HG02852 (cell line): ENCODE measurements around the gene FAM83E.

ENCODE experiments used
- ATAC-seq: cut with Tn5 transposase; IDR thresholded peaks from one replicate; pipeline ENCODE4 v1.9.1; 2021; ENCODE audit warnings: mild to moderate bottlenecking, moderate library complexity; ENCODE audit not compliant: unreplicated experiment

Gene FAM83E

DNA sequence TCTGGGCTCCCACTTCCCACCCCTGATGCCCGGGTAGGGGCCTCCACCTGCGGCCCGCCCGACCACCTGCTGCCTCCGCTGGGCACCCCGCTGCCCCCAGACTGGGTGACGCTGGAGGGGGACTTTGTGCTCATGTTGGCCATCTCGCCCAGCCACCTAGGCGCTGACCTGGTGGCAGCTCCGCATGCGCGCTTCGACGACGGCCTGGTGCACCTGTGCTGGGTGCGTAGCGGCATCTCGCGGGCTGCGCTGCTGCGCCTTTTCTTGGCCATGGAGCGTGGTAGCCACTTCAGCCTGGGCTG, 14.4 kb upstream of the FAM83E start:
- ATAC-seq: no peak

DNA sequence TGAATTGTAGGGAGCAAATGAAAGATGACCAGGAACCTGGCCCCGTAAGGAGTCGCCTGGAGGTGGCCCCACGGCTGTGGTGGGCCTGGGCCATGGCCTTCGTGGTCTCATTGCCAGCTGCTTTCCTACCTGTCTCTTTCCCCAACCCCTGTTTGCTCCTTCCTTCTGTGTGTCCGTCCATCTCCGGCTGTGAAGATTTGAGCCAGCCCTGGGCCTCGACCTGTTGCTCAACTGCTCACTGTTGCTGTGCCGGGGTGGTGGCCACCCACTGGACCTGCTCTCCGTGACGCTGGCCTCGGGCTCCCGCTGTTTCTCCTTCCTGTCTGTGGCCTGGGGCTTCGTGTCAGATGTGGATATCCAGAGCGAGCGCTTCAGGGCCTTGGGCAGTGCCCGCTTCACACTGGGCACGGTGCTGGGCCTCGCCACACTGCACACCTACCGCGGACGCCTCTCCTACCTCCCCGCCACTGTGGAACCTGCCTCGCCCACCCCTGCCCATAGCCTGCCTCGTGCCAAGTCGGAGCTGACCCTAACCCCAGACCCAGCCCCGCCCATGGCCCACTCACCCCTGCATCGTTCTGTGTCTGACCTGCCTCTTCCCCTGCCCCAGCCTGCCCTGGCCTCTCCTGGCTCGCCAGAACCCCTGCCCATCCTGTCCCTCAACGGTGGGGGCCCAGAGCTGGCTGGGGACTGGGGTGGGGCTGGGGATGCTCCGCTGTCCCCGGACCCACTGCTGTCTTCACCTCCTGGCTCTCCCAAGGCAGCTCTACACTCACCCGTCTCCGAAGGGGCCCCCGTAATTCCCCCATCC, 13.8 kb upstream of the FAM83E start:
- no peak for ATAC-seq

DNA sequence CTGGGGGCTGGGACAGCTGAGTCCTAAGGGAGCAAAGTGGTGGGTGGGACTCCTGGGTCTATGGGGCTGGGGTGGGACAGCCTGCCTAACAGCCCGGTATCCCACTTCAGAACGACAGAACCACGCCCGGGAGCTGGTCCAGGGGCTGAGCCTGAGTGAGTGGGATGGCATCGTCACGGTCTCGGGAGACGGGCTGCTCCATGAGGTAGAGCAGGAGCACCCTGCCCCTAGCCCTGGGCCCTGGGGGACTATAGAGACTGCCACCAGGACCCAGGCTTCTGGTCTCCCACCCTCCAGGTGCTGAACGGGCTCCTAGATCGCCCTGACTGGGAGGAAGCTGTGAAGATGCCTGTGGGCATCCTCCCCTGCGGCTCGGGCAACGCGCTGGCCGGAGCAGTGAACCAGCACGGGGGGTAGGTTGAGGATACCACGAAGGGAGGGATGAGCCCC, 13.0 kb upstream of the FAM83E start:
- no peak for ATAC-seq

DNA sequence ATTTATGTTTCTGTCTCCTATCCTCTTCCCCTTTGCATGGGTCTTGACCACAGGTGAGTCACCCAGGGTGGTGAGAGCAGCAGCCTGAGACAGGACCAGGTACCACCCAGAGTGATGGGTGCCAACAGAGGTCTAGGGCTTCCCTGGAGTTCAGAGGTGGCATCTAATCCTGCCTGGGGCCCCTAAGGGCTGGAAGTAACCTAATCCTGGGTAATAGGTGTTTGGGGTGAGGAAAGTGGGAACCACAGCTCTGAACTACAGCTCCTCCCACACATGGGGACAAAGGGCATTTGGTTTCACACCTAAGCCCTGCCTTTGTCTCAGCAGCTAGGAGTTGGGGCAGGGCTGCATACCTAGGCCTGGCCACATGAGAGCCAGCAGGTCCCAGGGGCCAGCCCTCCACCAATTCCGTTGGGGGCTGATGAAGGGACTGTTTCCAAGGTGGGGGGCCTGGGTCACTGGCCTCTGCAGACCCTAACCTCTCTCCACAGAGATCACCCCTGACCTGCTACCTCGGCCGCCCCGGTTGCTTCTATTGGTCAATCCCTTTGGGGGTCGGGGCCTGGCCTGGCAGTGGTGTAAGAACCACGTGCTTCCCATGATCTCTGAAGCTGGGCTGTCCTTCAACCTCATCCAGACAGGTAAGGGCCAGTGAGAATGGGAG, 12.5 kb upstream of the FAM83E start:
- ATAC-seq: no peak

DNA sequence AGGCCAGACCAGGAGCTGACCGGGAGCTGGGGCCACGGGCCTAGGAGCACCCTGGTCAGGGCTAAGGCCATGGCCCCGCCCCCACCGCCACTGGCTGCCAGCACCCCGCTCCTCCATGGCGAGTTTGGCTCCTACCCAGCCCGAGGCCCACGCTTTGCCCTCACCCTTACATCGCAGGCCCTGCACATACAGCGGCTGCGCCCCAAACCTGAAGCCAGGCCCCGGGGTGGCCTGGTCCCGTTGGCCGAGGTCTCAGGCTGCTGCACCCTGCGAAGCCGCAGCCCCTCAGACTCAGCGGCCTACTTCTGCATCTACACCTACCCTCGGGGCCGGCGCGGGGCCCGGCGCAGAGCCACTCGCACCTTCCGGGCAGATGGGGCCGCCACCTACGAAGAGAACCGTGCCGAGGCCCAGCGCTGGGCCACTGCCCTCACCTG, 11.0 kb upstream of the FAM83E start:
- ATAC-seq: no peak

DNA sequence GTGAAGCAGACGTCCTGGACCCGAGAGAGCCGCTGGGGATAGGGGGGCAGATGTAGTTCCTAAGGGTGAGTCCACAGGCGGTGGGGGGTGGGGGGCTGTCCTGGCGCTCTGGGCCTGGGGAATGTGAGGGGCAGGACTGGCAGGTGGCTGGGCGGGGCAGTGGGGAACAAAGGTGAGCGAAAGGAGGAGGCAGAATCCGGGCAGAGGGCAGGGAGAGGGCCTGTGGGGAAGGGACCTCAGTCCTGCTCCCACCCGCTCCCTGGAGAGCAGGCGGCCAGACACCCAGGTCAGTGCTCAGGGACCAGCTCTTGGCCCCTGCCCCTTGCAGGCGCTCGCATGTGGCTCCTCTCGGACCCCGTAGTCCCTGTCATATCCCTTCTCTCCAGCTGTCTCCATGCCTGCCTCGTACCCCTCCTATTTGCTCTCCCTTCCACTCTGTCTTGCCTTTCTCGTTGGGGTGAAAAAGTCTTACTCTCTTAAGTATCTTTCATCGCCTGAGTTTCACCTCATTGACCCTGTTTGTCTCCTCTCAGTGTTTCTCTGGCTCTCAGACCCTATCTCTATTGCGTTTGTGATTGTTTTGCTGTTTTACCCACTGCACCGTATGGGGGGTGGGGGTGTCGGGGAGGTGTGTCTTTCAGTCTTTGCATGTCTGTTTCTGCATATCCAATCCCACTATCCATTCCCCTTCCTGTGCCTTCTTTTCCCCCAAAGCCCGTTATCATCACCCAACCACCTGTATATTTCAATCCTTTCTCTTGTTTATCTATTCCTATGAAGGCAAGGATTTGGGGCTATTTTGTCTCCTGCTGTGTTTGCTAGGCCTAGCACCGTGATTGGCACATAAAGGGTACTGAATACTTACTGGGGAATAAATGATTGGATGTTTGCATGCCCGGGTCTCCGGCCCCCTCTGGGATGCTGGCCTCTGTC, 10.2 kb upstream of the FAM83E start:
- no peak for ATAC-seq

DNA sequence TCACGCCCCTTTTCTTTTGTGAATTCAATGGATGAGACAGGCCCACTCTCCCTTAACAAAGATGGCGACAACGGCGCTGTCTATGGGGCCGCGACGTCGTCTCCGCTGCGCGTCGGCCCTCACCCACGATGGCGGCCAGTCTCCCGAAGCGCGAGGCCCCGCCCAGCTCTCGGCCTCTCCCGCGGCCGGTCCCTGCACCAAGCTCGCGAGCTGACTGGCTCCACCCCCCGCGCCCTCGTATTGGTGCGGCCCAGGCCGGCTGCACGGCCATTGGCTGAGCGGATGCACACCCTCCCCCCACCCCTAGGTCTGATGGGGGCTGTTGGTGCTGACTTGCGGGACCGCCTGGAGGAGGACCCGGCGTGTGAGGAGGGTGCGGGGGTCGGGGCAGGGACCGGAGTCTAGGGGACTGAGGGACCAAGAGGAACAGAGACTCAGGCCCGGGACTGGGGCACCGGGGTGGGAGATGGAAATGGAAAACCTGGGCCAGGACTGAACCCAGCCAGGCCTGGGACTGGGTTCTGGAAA, 9.3 kb upstream of the FAM83E start:
- peak; percentile 64 for ATAC-seq

DNA sequence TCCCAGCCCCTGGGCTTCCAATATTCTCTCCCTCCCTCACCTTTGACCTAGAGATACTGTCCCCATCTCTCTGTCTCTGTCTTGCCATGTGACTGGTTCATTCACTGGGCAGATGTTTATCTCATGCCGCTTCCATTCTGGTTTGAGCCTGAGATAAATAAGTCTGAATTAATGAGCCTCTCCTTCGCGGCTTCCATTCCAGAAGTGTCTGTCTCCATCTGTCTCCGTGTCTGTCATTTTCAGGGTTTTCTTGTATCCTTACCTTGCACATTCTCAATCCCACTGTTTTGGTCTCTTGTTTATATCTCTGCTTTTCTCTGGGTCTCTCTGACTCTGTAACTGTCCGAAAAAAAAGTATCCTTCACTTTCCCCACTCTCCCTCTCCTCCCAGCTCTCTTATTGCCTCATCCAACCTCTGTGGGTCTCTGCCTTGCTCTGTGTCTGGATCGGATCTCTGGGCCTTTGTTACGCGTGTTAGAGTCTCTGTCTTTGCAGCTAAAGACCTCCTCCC, 8.7 kb upstream of the FAM83E start:
- ATAC-seq: no peak

DNA sequence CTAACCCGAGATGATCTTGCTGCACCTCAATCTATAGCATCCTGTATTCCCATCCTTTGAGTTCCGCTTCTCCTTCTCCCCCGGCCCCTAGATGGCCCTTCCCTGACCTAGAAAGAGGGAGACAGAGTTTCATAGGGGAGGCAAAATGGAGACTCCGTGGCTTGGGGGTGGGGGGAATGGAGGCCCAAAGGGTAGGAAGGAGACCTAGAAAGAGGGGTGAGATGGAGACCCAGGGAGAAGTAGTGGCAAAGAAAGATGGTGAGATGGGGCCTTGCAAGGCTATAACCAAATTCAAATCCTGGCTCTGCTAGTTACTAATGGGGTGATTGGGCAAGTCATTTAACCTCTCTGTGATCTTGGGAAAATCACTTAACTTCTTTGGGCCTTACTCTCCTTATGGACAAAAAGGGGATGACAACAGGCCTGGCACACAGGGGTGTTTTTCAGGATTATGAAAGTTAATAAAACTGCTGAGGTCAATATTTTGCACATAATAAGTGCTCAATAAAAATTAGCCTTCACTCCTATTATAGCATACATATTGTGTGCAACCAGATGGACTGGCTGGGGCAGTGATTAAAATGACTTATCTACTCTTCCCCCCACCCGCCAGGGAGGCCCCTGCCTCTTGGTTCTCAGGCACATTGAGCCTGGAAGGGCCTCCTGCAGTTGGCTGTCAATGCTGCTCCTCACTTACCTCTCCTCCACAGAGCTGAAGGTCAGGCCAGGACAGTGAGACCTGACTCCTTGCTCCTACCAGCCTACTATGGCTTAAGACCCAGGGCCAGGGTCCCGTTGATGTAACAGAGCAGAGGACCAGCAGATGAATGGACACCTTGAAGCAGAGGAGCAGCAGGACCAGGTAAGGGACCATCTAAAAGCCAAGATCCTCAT, 5.1 kb upstream of the FAM83E start:
- no peak for ATAC-seq

DNA sequence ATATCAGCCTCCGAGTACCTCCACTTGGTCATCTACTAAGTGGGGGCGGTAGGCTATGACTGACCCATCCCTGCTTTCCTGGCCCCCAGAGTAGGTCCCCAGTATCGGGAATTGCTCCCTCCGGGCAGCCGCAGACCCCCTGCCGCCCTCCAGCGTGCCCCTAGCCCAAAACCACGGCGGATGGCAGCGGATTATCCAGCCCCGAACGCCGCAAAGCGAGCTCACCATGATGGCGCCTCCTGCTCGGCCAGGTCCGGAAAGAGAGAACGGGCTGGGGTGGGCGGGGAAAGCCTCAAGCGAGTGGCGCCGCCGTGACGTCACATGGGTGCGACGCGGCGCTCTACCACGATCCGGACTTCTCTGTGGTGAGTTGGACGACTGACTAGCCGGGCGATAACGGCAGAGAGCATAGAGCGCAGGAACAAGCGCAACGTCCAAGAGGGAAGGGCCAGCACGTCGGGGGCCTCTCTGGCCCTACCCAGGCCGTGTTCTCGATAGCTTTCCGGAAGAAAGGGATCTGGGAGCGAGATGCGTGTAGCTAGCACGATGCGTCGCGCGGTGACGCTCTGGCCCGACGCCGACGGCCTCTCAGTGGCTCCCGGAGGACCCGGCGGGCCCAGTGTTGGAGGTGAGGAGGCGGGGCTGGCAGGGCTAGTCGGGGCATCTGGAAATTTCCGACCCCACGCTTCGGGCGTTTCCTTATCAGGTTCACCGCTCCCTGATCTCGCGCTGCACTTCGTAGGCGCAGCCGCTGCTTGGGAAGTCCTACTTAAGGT, 4.2 kb upstream of the FAM83E start, which contains the start of the genes RPL18 and SPHK2:
TSS of gene RPL18 (minus strand) at position 263 of the 776 bp plus-strand sequence. CDS start at position 228, 35 bp downstream.
TSS of gene SPHK2 (plus strand) at position 591 of the 776 bp plus-strand sequence. CDS start 1,009 bp downstream, outside the sequence.
- peak; percentile 83 for ATAC-seq

DNA sequence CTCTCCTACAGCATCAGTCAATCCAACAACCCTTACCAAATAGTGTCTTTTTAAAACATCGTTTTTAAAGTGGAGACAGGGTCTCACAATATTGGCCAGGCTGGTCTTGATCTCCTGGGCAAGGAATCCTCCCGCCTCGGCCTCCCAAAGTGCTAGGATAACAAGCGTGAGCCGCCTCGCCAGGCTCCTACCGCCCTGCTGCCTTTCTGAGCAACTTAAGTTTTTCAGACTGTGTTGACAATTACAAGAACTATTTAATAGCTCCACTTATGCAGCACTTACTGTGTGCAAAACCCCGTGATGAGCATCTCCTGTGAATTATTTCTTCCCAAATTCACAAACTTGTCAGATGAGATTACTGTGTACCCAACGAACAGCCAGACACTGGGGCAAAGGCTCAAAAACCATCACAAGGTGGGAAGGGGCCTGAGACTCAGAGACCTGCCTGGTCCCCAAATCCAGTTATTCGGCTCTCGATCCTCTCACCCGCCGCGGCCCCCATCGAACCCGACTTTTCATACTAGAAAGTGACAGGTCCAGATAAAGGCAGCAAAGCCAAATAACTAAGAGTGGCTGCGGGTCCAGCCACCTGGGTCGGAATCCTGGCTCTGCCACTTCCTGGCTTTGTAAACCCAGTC, 3.5 kb upstream of the FAM83E start:
- no peak for ATAC-seq

DNA sequence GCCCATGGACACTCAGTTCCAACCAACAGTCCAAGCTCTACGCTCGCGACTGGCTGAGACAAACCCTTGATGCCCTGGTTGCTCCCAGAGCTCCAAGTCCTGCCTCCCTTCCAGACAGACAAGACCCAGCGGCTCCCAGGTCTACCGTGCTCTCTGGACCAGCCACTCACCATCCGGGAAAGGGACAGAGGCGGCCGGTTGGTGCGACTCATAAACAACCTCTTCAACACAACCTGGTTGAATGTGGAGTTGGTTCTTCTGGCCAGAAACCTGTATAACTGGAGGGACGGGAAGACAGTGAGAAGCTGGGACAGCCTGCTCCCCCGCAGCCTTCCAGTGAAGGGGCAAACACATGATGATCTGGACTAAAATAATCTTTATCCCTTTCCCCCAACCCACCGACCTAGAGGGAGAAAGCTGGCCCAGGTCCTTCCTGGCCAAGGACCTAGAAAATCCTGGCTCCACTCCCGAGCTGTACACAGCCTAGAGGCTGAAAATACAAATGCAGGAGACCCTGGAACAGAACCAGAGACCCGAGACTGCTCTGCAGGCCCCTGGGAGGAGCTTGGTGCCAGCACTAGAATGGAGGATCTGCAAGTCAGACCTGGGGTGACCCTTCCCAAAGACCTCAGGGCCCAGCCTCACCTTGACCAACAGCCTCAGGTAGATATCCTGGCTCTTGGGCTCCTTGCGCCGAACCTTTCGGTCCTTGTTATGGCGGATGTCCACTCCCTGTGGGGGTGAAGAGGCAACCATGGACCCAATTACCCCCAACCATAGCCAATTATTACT, 2.5 kb upstream of the FAM83E start:
- no peak for ATAC-seq

DNA sequence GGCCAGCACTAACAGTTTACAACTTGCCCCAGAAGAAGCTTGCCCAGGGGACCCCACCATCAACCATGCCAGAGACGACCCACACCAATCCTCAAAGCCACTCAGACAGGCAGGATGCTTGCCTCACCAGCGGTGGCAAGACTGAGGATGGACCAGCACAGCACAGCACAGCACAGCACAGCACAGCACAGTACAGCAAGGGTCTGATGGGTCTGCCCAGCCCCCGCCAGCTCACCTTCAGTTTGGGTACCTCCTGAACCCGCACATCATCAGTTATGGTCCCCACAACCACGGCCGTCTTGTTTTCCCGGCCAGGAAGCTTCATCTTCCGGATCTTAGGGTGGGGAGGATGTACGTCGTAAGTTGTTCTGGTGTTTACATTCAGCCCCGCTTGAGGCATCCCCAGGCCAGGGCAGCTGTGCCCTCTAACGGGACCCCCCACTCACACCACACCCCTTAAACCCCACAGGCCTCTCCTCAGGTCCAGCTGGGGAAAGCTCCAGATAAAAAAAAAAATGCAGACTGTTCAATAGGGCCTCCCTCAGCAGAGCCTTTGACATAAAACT, 1.7 kb upstream of the FAM83E start:
- no peak for ATAC-seq

DNA sequence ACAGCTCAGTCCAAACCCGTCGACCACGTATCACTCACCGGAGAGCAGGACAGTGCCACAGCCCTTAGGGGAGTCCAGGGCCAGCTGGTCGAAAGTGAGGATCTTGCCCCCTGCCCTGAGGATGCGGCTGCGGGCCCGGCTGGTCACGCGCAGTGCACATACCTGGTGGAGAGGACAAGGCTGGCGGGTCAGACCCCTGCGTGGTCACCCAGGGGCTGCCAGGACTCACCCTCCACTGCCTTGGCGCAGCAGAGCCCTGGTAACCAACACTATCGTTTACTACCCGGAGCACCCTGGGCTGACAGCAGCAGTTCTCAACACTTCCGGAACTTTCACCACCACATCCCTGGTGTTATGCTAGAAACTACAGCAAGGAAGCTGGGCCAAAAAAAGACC, 1.2 kb upstream of the FAM83E start:
- ATAC-seq: no peak

DNA sequence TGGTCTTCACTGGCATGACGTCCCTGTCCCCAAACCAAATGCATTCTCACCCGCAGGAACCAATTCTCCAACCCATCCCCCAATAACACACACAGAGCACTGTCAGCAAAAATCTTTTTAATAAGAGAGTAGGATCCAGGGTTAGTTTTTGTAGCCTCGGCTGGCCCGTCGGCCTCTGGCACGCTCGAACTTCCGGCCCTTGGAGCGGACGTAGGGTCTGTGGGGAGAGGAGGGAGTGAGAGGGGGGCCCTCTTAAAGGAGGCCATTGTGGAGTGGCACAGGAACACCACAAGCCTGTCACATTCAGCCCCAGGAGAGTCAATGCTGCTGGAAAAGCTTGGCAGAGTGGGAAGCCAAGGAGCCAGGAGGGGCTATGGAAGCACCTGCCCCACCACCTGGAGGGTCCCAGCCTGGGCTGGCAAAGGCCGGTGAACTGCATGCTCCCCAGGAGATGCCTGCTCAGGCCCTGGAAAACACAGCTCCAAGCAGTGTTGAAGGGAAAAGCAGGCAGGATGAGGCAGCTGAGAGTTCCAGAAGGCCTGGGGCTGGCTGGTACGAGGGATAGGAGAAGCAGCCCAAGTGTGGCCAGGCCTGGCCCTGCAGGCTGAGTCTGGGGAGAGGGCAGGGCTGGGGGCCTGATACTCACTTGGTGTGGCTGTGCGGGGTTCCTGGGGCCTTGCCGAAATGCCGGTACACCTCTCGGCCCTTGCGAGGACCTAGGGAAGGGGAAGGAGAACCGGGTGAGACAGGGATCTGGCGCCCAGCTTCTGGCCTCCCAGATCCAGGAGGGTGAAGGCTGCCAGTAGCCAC, 560 bp upstream of the FAM83E start:
- no peak for ATAC-seq

DNA sequence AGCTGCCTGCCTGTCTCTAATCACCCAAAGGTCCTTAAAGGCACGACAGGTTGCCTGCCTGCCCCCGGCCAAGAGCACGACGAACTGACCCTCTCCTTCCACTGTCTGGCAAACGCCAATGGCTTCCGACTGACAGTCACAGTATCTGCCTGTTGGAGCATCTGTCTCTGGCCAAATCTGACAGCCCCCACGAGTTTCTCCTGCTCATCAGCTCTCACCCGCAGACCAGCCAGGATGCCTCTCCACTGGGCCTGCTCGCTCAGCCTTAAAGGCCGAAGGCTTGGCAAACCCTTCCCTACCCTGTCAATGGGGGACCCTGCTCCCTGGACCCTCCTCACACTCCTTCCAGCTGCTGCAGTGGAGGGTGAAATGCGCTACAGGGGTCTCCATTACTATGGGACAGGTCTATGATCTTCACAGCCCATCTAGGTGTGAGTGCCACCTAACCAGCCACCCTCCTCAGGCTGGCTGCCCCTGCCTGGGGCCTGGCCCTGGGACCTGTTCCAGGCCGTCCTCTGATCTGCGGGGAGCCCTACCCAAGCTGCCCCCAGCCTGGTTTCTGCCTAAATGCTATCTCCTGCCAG, 932 bp downstream of the FAM83E start:
- ATAC-seq: no peak
